ENCODE measurements around the gene YIPF2.

DNA sequence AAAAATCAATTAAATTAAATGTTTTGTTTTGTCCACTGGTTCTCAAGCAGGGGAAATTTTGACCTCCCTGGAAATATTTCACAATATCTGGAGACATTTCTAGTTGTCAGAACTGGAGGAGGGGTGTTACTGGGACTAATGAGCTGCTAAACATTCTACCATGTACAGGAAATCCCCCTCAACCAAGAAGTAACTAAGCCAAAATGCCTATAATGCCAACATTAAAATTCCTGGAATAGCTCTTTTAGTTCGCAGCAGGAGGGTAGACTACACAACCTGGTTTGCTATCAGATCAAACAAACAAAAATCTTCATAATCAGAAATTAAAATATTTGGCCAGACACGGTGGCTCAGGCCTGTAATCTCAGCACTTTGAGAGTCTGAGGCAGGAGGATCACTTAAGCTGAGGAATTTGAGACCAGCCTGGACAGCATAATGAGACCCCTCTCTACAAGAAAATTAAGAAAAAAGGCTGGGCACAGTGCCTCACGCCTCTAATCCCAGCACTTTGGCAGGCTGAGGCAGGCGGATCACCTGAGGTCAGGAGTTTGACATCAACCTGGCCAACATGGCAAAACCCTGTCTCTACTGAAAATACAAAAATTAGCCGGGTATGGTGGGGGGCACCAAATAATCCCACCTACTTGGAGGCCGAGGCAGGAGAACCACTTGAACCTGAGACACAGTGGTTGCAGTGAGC, 18.7 kb upstream of the YIPF2 start:
- no peak for TF ChIP-seq CTCF (IDR thresholded peaks at IDR 0.05)
- no peak for TF ChIP-seq POLR2A (IDR thresholded peaks at IDR 0.05)

Measured in Peyer's patch (tissue), 4 donors.